Activated CD4-positive, alpha-beta T cell treated with anti-CD3 and anti-CD28 coated beads, Interleukin-2, amount 10 ng/mL, durations not matched to agents 7 days and 5 days (primary cell): ENCODE data around the gene CADM1. TPM values are rescaled to one million over a fixed set of nuclear protein-coding genes. Genes with fewer than 3 reads are reported as not detected.

Source experiments
- CTCF ChIA-PET: fragments of 350-600 bp; sonication (Branson Sonifier 250); formaldehyde crosslinking; loops from one replicate; lab custom pipeline; 2021; ENCODE audit warnings: antibody characterized with exemption; lab: Charles Lee
- POLR2A ChIA-PET: fragments of 350-600 bp; sonication (Branson Sonifier 250); formaldehyde crosslinking; loops from one replicate; lab custom pipeline; 2021; ENCODE audit warnings: antibody characterized with exemption; lab: Charles Lee
- DNase-seq: peaks from one replicate; pipeline ENCODE4 v3.0.0-alpha.2; 2020
- H3K27ac Mint-ChIP-seq: one replicate; pipeline ENCODE4 v1.8.0; 2021; ENCODE audit warnings: mild to moderate bottlenecking, moderate library complexity, mixed read lengths
- H3K27me3 Mint-ChIP-seq: one replicate; pipeline ENCODE4 v1.8.0; 2021; ENCODE audit warnings: mixed read lengths
- H3K36me3 Mint-ChIP-seq: one replicate; pipeline ENCODE4 v1.8.0; 2021; ENCODE audit warnings: low read depth, mixed read lengths
- H3K4me1 Mint-ChIP-seq: one replicate; pipeline ENCODE4 v1.8.0; 2021; ENCODE audit warnings: mixed read lengths
- H3K4me3 Mint-ChIP-seq: one replicate; pipeline ENCODE4 v1.8.0; 2021; ENCODE audit warnings: mild to moderate bottlenecking, moderate library complexity, mixed read lengths
- H3K9me3 Mint-ChIP-seq: one replicate; pipeline ENCODE4 v1.8.0; 2021; ENCODE audit warnings: mixed read lengths
- total RNA-seq, 2 experiments: library from RNA; stranded (reverse); gene quantifications; one replicate each; pipeline ENCODE4 v1.2.3, GENCODE V29; 2021

CADM1 gene
- total RNA-seq, 2 experiments from 2014 or later = 0.52 to 0.92 TPM

- no peak overlapping the region for H3K4me3 Mint-ChIP-seq
- no peaks in the 10 kb centered on the region for H3K27me3 Mint-ChIP-seq
- POLR2A ChIA-PET = no interaction called here
- no peak overlapping the region for H3K27ac Mint-ChIP-seq
- no peaks in the 10 kb centered on the region for H3K9me3 Mint-ChIP-seq
- no peaks in the 10 kb centered on the region for H3K4me1 Mint-ChIP-seq
- DNase-seq = no peak
- H3K36me3 Mint-ChIP-seq = no peaks in the 10 kb centered on the region
- CTCF ChIA-PET = no interaction called here
Observed at GRCh38 chr11:115340874-115341273, 163.3 kb downstream of the CADM1 start.

- CTCF ChIA-PET = no interaction called here
- no peaks in the 10 kb centered on the region for H3K27me3 Mint-ChIP-seq
- DNase-seq = no peak
- H3K9me3 Mint-ChIP-seq = no peaks in the 10 kb centered on the region
- H3K36me3 Mint-ChIP-seq = no peaks in the 10 kb centered on the region
- no peak overlapping the region for H3K27ac Mint-ChIP-seq
- H3K4me3 Mint-ChIP-seq = no peak overlapping the region
- POLR2A ChIA-PET = no interaction called here
- H3K4me1 Mint-ChIP-seq = no peaks in the 10 kb centered on the region
Observed at GRCh38 chr11:115338476-115338875, 165.7 kb downstream of the CADM1 start.

- no peaks in the 10 kb centered on the region for H3K36me3 Mint-ChIP-seq
- no peak for DNase-seq
- H3K4me1 Mint-ChIP-seq = no peaks in the 10 kb centered on the region
- H3K27ac Mint-ChIP-seq = no peak overlapping the region
- no peak overlapping the region for H3K4me3 Mint-ChIP-seq
- ChIA-PET POLR2A (no interaction called here), CTCF (no interaction called here)
- no peaks in the 10 kb centered on the region for H3K27me3 Mint-ChIP-seq
- H3K9me3 Mint-ChIP-seq = no peaks in the 10 kb centered on the region
Observed at GRCh38 chr11:115334932-115335788, 169.1 kb downstream of the CADM1 start.

GRCh38 chr11:115333949-115334348 lies 170.3 kb downstream of the CADM1 start:
- H3K4me3 Mint-ChIP-seq = no peak overlapping the region
- no peak overlapping the region for H3K27ac Mint-ChIP-seq
- H3K4me1 Mint-ChIP-seq = no peaks in the 10 kb centered on the region
- no peaks in the 10 kb centered on the region for H3K36me3 Mint-ChIP-seq
- ChIA-PET CTCF (no interaction called here), POLR2A (no interaction called here)
- no peaks in the 10 kb centered on the region for H3K9me3 Mint-ChIP-seq
- DNase-seq = no peak
- no peaks in the 10 kb centered on the region for H3K27me3 Mint-ChIP-seq

GRCh38 chr11:115333121-115333520 lies 171.1 kb downstream of the CADM1 start:
- Mint-ChIP-seq H3K36me3 (no peaks in the 10 kb centered on the region), H3K4me1 (no peaks in the 10 kb centered on the region), H3K27me3 (no peaks in the 10 kb centered on the region), H3K4me3 (no peak overlapping the region), H3K27ac (no peak overlapping the region), H3K9me3 (no peaks in the 10 kb centered on the region)
- no peak for DNase-seq
- ChIA-PET POLR2A (no interaction called here), CTCF (no interaction called here)

- H3K27me3 Mint-ChIP-seq = no peaks in the 10 kb centered on the region
- no peak overlapping the region for H3K4me3 Mint-ChIP-seq
- H3K36me3 Mint-ChIP-seq = no peaks in the 10 kb centered on the region
- H3K27ac Mint-ChIP-seq = no peak overlapping the region
- H3K9me3 Mint-ChIP-seq = no peaks in the 10 kb centered on the region
- CTCF ChIA-PET = no interaction called here
- DNase-seq = no peak
- H3K4me1 Mint-ChIP-seq = no peaks in the 10 kb centered on the region
- POLR2A ChIA-PET = no interaction called here
Observed at GRCh38 chr11:115330684-115331482, 173.3 kb downstream of the CADM1 start.

- CTCF ChIA-PET = no interaction called here
- H3K27ac Mint-ChIP-seq = no peak overlapping the region
- peaks cover 6% of the 10 kb centered on the region for H3K27me3 Mint-ChIP-seq
- H3K9me3 Mint-ChIP-seq = no peaks in the 10 kb centered on the region
- no peaks in the 10 kb centered on the region for H3K36me3 Mint-ChIP-seq
- no peak for DNase-seq
- POLR2A ChIA-PET = no interaction called here
- no peak overlapping the region for H3K4me3 Mint-ChIP-seq
- H3K4me1 Mint-ChIP-seq = peaks cover 4% of the 10 kb centered on the region
Observed at GRCh38 chr11:115326526-115326925, 177.7 kb downstream of the CADM1 start.

- POLR2A ChIA-PET = no interaction called here
Observed at GRCh38 chr11:115325523-115325922, 178.7 kb downstream of the CADM1 start.

GRCh38 chr11:115324581-115325432 lies 179.4 kb downstream of the CADM1 start:
- DNase-seq = peak; percentile 45
- H3K27me3 Mint-ChIP-seq = peaks cover 7% of the 10 kb centered on the region
- no peaks in the 10 kb centered on the region for H3K9me3 Mint-ChIP-seq
- no peaks in the 10 kb centered on the region for H3K36me3 Mint-ChIP-seq
- POLR2A ChIA-PET = no interaction called here
- CTCF ChIA-PET = interaction anchor here (0.6 kb wide), 1 partner anchor 19 kb away, joined by 3 read pairs; no protein-coding TSS in a partner anchor
- peaks cover 4% of the 10 kb centered on the region for H3K4me1 Mint-ChIP-seq
- no peak overlapping the region for H3K27ac Mint-ChIP-seq
- H3K4me3 Mint-ChIP-seq = no peak overlapping the region

More at GRCh38 chr11:115325523-115325922, 178.7 kb downstream of the CADM1 start:
- Mint-ChIP-seq H3K27ac (no peak overlapping the region), H3K36me3 (no peaks in the 10 kb centered on the region), H3K4me3 (no peak overlapping the region), H3K27me3 (peaks cover 7% of the 10 kb centered on the region), H3K9me3 (no peaks in the 10 kb centered on the region), H3K4me1 (peaks cover 4% of the 10 kb centered on the region)
- DNase-seq = no peak
- CTCF ChIA-PET = no interaction called here

GRCh38 chr11:115322553-115323203 lies 181.5 kb downstream of the CADM1 start:
- no peak overlapping the region for H3K4me3 Mint-ChIP-seq
- ChIA-PET POLR2A (no interaction called here), CTCF (no interaction called here)
- H3K27me3 Mint-ChIP-seq = peaks cover 7% of the 10 kb centered on the region
- H3K9me3 Mint-ChIP-seq = no peaks in the 10 kb centered on the region
- DNase-seq = no peak
- H3K4me1 Mint-ChIP-seq = peaks cover 4% of the 10 kb centered on the region
- no peak overlapping the region for H3K27ac Mint-ChIP-seq
- no peaks in the 10 kb centered on the region for H3K36me3 Mint-ChIP-seq

- H3K9me3 Mint-ChIP-seq = no peaks in the 10 kb centered on the region
- peaks cover 7% of the 10 kb centered on the region for H3K27me3 Mint-ChIP-seq
- H3K36me3 Mint-ChIP-seq = no peaks in the 10 kb centered on the region
- no peak for DNase-seq
- H3K27ac Mint-ChIP-seq = no peak overlapping the region
- ChIA-PET CTCF (no interaction called here), POLR2A (no interaction called here)
- peaks cover 4% of the 10 kb centered on the region for H3K4me1 Mint-ChIP-seq
- H3K4me3 Mint-ChIP-seq = no peak overlapping the region
Observed at GRCh38 chr11:115321605-115322289, 182.5 kb downstream of the CADM1 start.
